Occipital lobe (tissue), 2 donors: Measurements from ENCODE around the gene HDAC5. TPM values are rescaled to one million over a fixed set of nuclear protein-coding genes. Genes with fewer than 3 reads are reported as not detected.
"Not testable (repeated sequence)": the region's sequence is repeated elsewhere in the genome, so short reads cannot be mapped to it uniquely, and the experiment has no call there.

Experiments
- DNase-seq: peaks from one replicate; lab custom pipeline; 2025; lab: John Stamatoyannopoulos, UW
- total RNA-seq: library from RNA; depleted of rRNA; stranded (reverse); fragments of >200 nt; gene quantifications from one replicate; pipeline ENCODE4 v1.2.3, GENCODE V29; 2014

Gene HDAC5
- total RNA-seq, 1 donor from 2014 or later: 101 TPM

GRCh38 chr17:44069974-44070454 lies 53.4 kb downstream of the HDAC5 start:
- no peak for DNase-seq

GRCh38 chr17:44067545-44067940 lies 55.9 kb downstream of the HDAC5 start:
- DNase-seq: no peak

GRCh38 chr17:44066204-44066930 lies 57.1 kb downstream of the HDAC5 start, which contains the start of gene LSM12:
Gene LSM12, minus strand, starts transcription at chr17:44066671. Its CDS starts 84 bp downstream, at chr17:44066587.
- DNase-seq: peak; percentile 70

- no peak for DNase-seq
Observed at GRCh38 chr17:44065668-44066203, 57.7 kb downstream of the HDAC5 start.

- DNase-seq: no peak
Observed at GRCh38 chr17:44063704-44064639, 59.5 kb downstream of the HDAC5 start.

- no peak for DNase-seq
Observed at GRCh38 chr17:44062871-44063270, 60.6 kb downstream of the HDAC5 start.

GRCh38 chr17:44061446-44061845 lies 62.0 kb downstream of the HDAC5 start:
- no peak for DNase-seq

- DNase-seq: no peak
Observed at GRCh38 chr17:44059101-44059892, 64.1 kb downstream of the HDAC5 start.

- DNase-seq: no peak
Observed at GRCh38 chr17:44053125-44053872, 70.1 kb downstream of the HDAC5 start.

- no peak for DNase-seq
Observed at GRCh38 chr17:44049294-44050060, 74.0 kb downstream of the HDAC5 start.

- not testable (repeated sequence) for DNase-seq
Observed at GRCh38 chr17:44046893-44047292, 76.5 kb downstream of the HDAC5 start.

GRCh38 chr17:44045486-44045885 lies 78.0 kb downstream of the HDAC5 start:
- DNase-seq: no peak

GRCh38 chr17:44044071-44044470 lies 79.4 kb downstream of the HDAC5 start:
- DNase-seq: no peak

GRCh38 chr17:44043272-44043696 lies 80.2 kb downstream of the HDAC5 start:
- no peak for DNase-seq

- DNase-seq: no peak
Observed at GRCh38 chr17:44039829-44040635, 83.4 kb downstream of the HDAC5 start.

- DNase-seq: no peak
Observed at GRCh38 chr17:44038604-44039011, 84.8 kb downstream of the HDAC5 start.

- DNase-seq: no peak
Observed at GRCh38 chr17:44037471-44037870, 86.0 kb downstream of the HDAC5 start.

- not testable (repeated sequence) for DNase-seq
Observed at GRCh38 chr17:44034688-44035087, 88.8 kb downstream of the HDAC5 start.
